Vagina (tissue), 2 donors: Measurements from ENCODE around the gene HS6ST2.

Source experiments
- CTCF ChIP-seq, 3 experiments: fragments of 450-650 bp in 2 of 3; fragments of 200-600 bp in 1 of 3; sonication (generic) in 1 of 3; IDR thresholded peaks; one replicate each; pipeline ENCODE4 v1.5.1; 2017 to 2019; ENCODE audit warnings: antibody characterized with exemption in 3 of 3, mild to moderate bottlenecking in 2 of 3, moderate library complexity in 2 of 3
- POLR2A ChIP-seq, 2 donors: fragments of 450-650 bp; IDR thresholded peaks; one replicate each; pipeline ENCODE4 v1.6.1; 2017; ENCODE audit warnings: antibody characterized with exemption in 2 of 2, mild to moderate bottlenecking in 2 of 2, moderate library complexity in 2 of 2

- TF ChIP-seq CTCF (IDR thresholded peaks at IDR 0.05) (no peak), POLR2A (IDR thresholded peaks at IDR 0.05) (no peak)
Observed at GRCh38 chrX:132728296-132728695, 230.1 kb downstream of the HS6ST2 start.
